H1 (cell line): Measurements from ENCODE around the gene HABP2. TPM values are rescaled to one million over a fixed set of nuclear protein-coding genes. Genes with fewer than 3 reads are reported as not detected.

Experiments
- CTCF ChIA-PET: fragments of 300-600 bp; sonication (Branson Sonifier 250); formaldehyde crosslinking; loops from one replicate; lab custom pipeline; 2021; ENCODE audit not compliant: partially characterized antibody; lab: Charles Lee
- POLR2A ChIA-PET: fragments of 300-600 bp; sonication (Branson Sonifier 250); formaldehyde crosslinking; loops from one replicate; lab custom pipeline; 2021; ENCODE audit warnings: inconsistent platforms; ENCODE audit not compliant: partially characterized antibody; lab: Charles Lee
- DNase-seq, 2 experiments: peaks; one replicate each; pipeline versions ENCODE4 v3.0.0 to v3.0.0-alpha.2; 2010 to 2022; ENCODE audit warnings: low spot score in 2 of 2, low read depth in 1 of 2, mixed read lengths in 1 of 2
- FAIRE-seq: peaks from 2 replicates; lab custom pipeline; 2011; peaks lifted over from hg19 to GRCh38; lab: Jason Lieb, UNC
- H2AFZ ChIP-seq: 2 replicates; pipeline ENCODE4 v1.8.1; 2012; ENCODE audit warnings: low read length, inconsistent platforms
- H2AK5ac ChIP-seq: 2 replicates; pipeline ENCODE4 v1.6.1; 2013; ENCODE audit warnings: low read depth, low read length
- H2BK120ac ChIP-seq: replicated peaks from 2 replicates; pipeline ENCODE3; 2013; ENCODE audit warnings: low read depth, low read length, inconsistent platforms
- H2BK12ac ChIP-seq: 2 replicates; pipeline ENCODE4 v1.6.1; 2013; ENCODE audit warnings: low read depth, low read length
- H2BK15ac ChIP-seq: 2 replicates; pipeline ENCODE4 v1.6.1; 2013; ENCODE audit warnings: low read length
- H2BK20ac ChIP-seq: 2 replicates; pipeline ENCODE4 v1.6.1; 2013; ENCODE audit warnings: low read length
- H2BK5ac ChIP-seq: 2 replicates; pipeline ENCODE4 v1.6.1; 2013; ENCODE audit warnings: low read depth, low read length
- H3K14ac ChIP-seq: 2 replicates; pipeline ENCODE4 v1.6.1; 2013; ENCODE audit warnings: inconsistent platforms; ENCODE audit not compliant: insufficient read length
- H3K18ac ChIP-seq: 2 replicates; pipeline ENCODE4 v1.6.1; 2013; ENCODE audit warnings: low read length; ENCODE audit errors: extremely low read depth
- H3K23ac ChIP-seq: 2 replicates; pipeline ENCODE4 v1.6.1; 2013; ENCODE audit warnings: inconsistent platforms; ENCODE audit not compliant: insufficient read length
- H3K23me2 ChIP-seq: 2 replicates; pipeline ENCODE4 v1.6.1; 2013; ENCODE audit warnings: low read depth, low read length
- H3K27ac ChIP-seq: 2 replicates; pipeline ENCODE4 v1.6.1; 2011; ENCODE audit warnings: low read depth, low read length, inconsistent platforms
- H3K27me3 ChIP-seq, 4 experiments: replicated peaks in 1 of 4; 1 replicate in 1 of 4; 2 replicates in 3 of 4; pipeline versions ENCODE4 v1.6.1 to v1.8.1; 2011 to 2013; ENCODE audit warnings: low read length in 3 of 4, mild to moderate bottlenecking in 3 of 4, inconsistent platforms in 2 of 4, mixed read lengths in 2 of 4, moderate library complexity in 1 of 4; ENCODE audit not compliant: control insufficient read depth in 3 of 4, insufficient read depth in 3 of 4; ENCODE audit errors: extremely low read depth in 1 of 4
- H3K36me3 ChIP-seq, 4 experiments: 2 replicates each; pipeline versions ENCODE4 v1.6.1 to v1.8.1; 2011 to 2013; ENCODE audit warnings: mild to moderate bottlenecking in 4 of 4, low read length in 3 of 4, moderate library complexity in 2 of 4, control low read depth in 1 of 4, inconsistent platforms in 1 of 4; ENCODE audit not compliant: insufficient read depth in 4 of 4, control insufficient read depth in 2 of 4
- H3K4ac ChIP-seq: replicated peaks from 2 replicates; pipeline ENCODE3; 2013; ENCODE audit warnings: low read length, low read depth, mixed read lengths, inconsistent platforms; ENCODE audit not compliant: insufficient read length
- H3K4me1 ChIP-seq, 4 experiments: replicated peaks in 1 of 4; 1 replicate in 1 of 4; 2 replicates in 3 of 4; pipeline versions ENCODE4 v1.6.1 to v1.8.1; 2011 to 2013; ENCODE audit warnings: low read length in 3 of 4, inconsistent platforms in 2 of 4, mixed read lengths in 1 of 4; ENCODE audit not compliant: insufficient read depth in 4 of 4, control insufficient read depth in 3 of 4
- H3K4me2 ChIP-seq, 2 experiments: 2 replicates each; pipeline versions ENCODE4 v1.6.1 to v1.8.1; 2011 to 2013; ENCODE audit warnings: low read depth in 2 of 2, low read length in 2 of 2, control low read depth in 1 of 2, inconsistent platforms in 1 of 2, mild to moderate bottlenecking in 1 of 2; ENCODE audit not compliant: insufficient read depth in 1 of 2
- H3K4me3 ChIP-seq, 4 experiments: fragments of 200-600, 300-600 bp in 1 of 4; sonication (generic), shearing (Covaris generic), sonication (Bioruptor Twin) in 1 of 4; 2 replicates each; pipeline versions ENCODE4 v1.5.1 to v1.8.1; 2011 to 2016; ENCODE audit warnings: low read length in 4 of 4, low read depth in 3 of 4, control low read depth in 2 of 4, inconsistent platforms in 2 of 4, mild to moderate bottlenecking in 2 of 4, mixed read lengths in 1 of 4, moderate library complexity in 1 of 4; ENCODE audit not compliant: insufficient read depth in 2 of 4; ENCODE audit errors: extremely low read depth in 1 of 4
- H3K56ac ChIP-seq: replicated peaks from 2 replicates; pipeline ENCODE3; 2013; ENCODE audit warnings: low read depth, mild to moderate bottlenecking, mixed read lengths, low read length, inconsistent platforms; ENCODE audit not compliant: insufficient read length
- H3K79me1 ChIP-seq: 2 replicates; pipeline ENCODE4 v1.6.1; 2013; ENCODE audit warnings: low read depth, low read length, control low read depth
- H3K79me2 ChIP-seq, 2 experiments: 2 replicates each; pipeline versions ENCODE4 v1.6.1 to v1.8.1; 2012 to 2013; ENCODE audit warnings: low read length in 2 of 2, mild to moderate bottlenecking in 2 of 2, inconsistent platforms in 1 of 2; ENCODE audit not compliant: insufficient read depth in 2 of 2, control insufficient read depth in 1 of 2
- H3K9ac ChIP-seq, 4 experiments: replicated peaks in 1 of 4; 1 replicate in 1 of 4; 2 replicates in 3 of 4; pipeline versions ENCODE4 v1.6.1 to v1.8.1; 2011 to 2013; ENCODE audit warnings: low read depth in 3 of 4, low read length in 3 of 4, control low read depth in 2 of 4, mild to moderate bottlenecking in 2 of 4, moderate library complexity in 2 of 4, inconsistent platforms in 1 of 4; ENCODE audit errors: extremely low read depth in 1 of 4
- H3K9me3 ChIP-seq, 2 experiments: 2 replicates each; pipeline versions ENCODE4 v1.6.1 to v1.8.1; 2012 to 2013; ENCODE audit warnings: mild to moderate bottlenecking in 2 of 2, moderate library complexity in 2 of 2, control low read depth in 1 of 2, inconsistent platforms in 1 of 2, low read depth in 1 of 2, low read length in 1 of 2, mixed read lengths in 1 of 2; ENCODE audit not compliant: insufficient read depth in 2 of 2
- H4K20me1 ChIP-seq, 2 experiments: replicated peaks in 1 of 2; 2 replicates each; pipeline versions ENCODE3 to v1.8.1; 2011 to 2013; ENCODE audit warnings: inconsistent platforms in 2 of 2, low read length in 2 of 2, mild to moderate bottlenecking in 1 of 2; ENCODE audit not compliant: insufficient read depth in 2 of 2, control insufficient read depth in 1 of 2
- H4K5ac ChIP-seq: 2 replicates; pipeline ENCODE4 v1.6.1; 2013; ENCODE audit warnings: low read length, low read depth, mixed read lengths, inconsistent platforms; ENCODE audit not compliant: insufficient read length
- H4K8ac ChIP-seq: 2 replicates; pipeline ENCODE4 v1.8.0; 2013; ENCODE audit warnings: mild to moderate bottlenecking, moderate library complexity, low read length, inconsistent platforms; ENCODE audit not compliant: insufficient read depth; ENCODE audit errors: extremely low read depth
- H4K91ac ChIP-seq: replicated peaks from 2 replicates; pipeline ENCODE3; 2013; ENCODE audit warnings: low read length, mixed read lengths, inconsistent platforms; ENCODE audit not compliant: insufficient read length
- HDAC2 ChIP-seq, 2 experiments: fragments of 300-600 bp in 1 of 2; sonication (generic) in 1 of 2; IDR thresholded peaks; 2 replicates each; pipeline ENCODE4 v1.6.1; 2011 to 2012; ENCODE audit warnings: low read depth in 2 of 2, low read length in 2 of 2, mild to moderate bottlenecking in 2 of 2, moderate library complexity in 2 of 2, borderline replicate concordance in 1 of 2, inconsistent platforms in 1 of 2
- POLR2A ChIP-seq, 2 experiments: IDR thresholded peaks; 1 replicate in 1 of 2; 2 replicates in 1 of 2; pipeline ENCODE4 v1.6.1; 2011; ENCODE audit warnings: low read depth in 2 of 2, low read length in 2 of 2, mild to moderate bottlenecking in 2 of 2; ENCODE audit errors: control extremely low read depth in 1 of 2
- POU5F1 ChIP-seq: IDR thresholded peaks from 2 replicates; pipeline ENCODE4 v1.6.1; 2011; ENCODE audit warnings: low read depth, mild to moderate bottlenecking, low read length, moderate library complexity
- RAD21 ChIP-seq, 2 experiments: IDR thresholded peaks in 1 of 2; conservative IDR thresholded peaks in 1 of 2; 2 replicates each; pipeline ENCODE4 v1.6.1; 2011; ENCODE audit warnings: low read depth in 2 of 2, low read length in 2 of 2, improper control_type of control experiment in 1 of 2, inconsistent platforms in 1 of 2, mild to moderate bottlenecking in 1 of 2, moderate library complexity in 1 of 2
- RFX5 ChIP-seq: IDR thresholded peaks from 2 replicates; pipeline ENCODE4 v1.6.1; 2011; ENCODE audit warnings: low read depth, low read length, improper control_type of control experiment, borderline replicate concordance
- SAP30 ChIP-seq: fragments of 300-600 bp; sonication (generic); IDR thresholded peaks from 2 replicates; pipeline ENCODE4 v1.7.1; 2012; ENCODE audit warnings: low read length, moderate library complexity, mild to moderate bottlenecking, inconsistent platforms; ENCODE audit not compliant: insufficient read depth, insufficient replicate concordance
- SIRT6 ChIP-seq: IDR thresholded peaks from one replicate; pipeline ENCODE4 v1.7.1; 2012; ENCODE audit warnings: low read length, inconsistent platforms
- WGBS, 2 experiments: shearing (Covaris generic) in 1 of 2; methylation state at CpG; one replicate each; pipeline versions ENCODE4 v1.1.6 to v1.1.7; 2013 to 2015; ENCODE audit warnings: low lambda C conversion rate in 2 of 2, mixed read lengths in 2 of 2, inconsistent platforms in 1 of 2, low coverage in 1 of 2, missing lambda C conversion rate in 1 of 2; ENCODE audit not compliant: insufficient replicate concordance in 2 of 2, insufficient coverage in 1 of 2, insufficient read length in 1 of 2; ENCODE audit errors: extremely low coverage in 1 of 2, missing lambda C conversion rate in 1 of 2; 5-methylcytosine and 5-hydroxymethylcytosine counted together
- polyA plus RNA-seq, 7 experiments: library from polyadenylated mRNA; depleted of rRNA in 3 of 7; stranded (reverse) in 5 of 7; unstranded in 2 of 7; fragments of >200 nt in 5 of 7; fragments of 200-250 nt in 2 of 7; gene quantifications; 1 replicate in 5 of 7; 2 replicates in 1 of 7; 4 replicates in 1 of 7; pipeline versions ENCODE4 v1.2.1 to v1.2.3, GENCODE V29; 2011 to 2013; ENCODE audit warnings: missing spikeins in 2 of 7, mixed read lengths in 2 of 7
- total RNA-seq: library from RNA; stranded (reverse); fragmentation: NEBNext Ultra II Directional; extraction: Animal tissue kit (Norgen Biotek cat#: 25700); gene quantifications from 2 replicates; pipeline ENCODE4 v1.2.1, GENCODE V29; 2021

Gene HABP2
- total and polyA plus RNA-seq, 2 of the 8 experiments (the other 6 are each of a cell fraction or from before 2014, with no cell fraction given) = not detected

DNA sequence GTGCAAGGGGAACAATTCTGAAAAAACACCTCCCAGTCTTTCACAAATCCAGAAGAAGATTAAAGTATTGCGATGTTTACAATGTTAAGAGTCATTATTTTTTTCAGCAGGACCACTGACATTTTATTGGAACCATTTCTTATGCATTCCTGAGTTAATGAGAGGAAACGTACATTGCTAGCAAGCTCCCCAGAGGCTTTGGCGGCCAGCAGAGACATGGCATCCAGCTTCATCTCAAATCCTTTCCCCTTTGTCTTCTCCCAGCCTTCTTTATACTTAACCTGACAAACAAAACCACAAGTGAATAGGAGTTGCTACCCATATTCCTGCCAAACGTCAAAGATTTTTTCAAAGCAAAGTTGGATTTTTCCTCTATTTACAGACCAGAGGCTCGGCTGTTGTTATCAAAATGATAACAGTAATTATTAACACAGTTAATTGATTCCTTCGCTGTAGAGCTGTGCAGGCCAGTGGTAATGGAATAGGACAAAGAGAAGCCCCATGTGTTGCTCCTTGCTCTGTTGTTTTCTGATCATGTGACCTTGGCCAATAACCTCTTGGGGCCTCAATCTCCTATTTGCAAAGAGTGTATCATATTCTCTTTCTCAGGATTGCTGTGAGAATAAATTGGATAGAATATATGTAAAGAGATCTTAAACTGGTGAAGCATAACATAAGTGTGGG is 79.0 kb downstream of the HABP2 start:
- no peaks in the 10 kb centered on the region for H3K79me1 ChIP-seq
- no peak overlapping the region for H2BK15ac ChIP-seq
- 83% methylated on average over 6 of the region's 6 CpGs; no CpG with 5 or more reads in 1 of the 2 experiments for WGBS, 2 experiments
- no peak overlapping the region for H2BK5ac ChIP-seq
- H3K14ac ChIP-seq = no peak overlapping the region
- no peak overlapping the region for H4K5ac ChIP-seq
- no peaks in the 10 kb centered on the region for H3K23me2 ChIP-seq
- no peak overlapping the region for H3K4me3 ChIP-seq
- H3K9ac ChIP-seq = no peak overlapping the region
- peaks cover 0 to 5% (median 0%) of the 10 kb centered on the region in 4 experiments; a peak in 2 of 7 replicates for H3K4me1 ChIP-seq
- peaks cover 0 to 7% of the 10 kb centered on the region in 2 experiments; a peak in 1 of 4 replicates for H3K9me3 ChIP-seq
- no peaks in the 10 kb centered on the region for H3K36me3 ChIP-seq
- no peak overlapping the region for H3K27ac ChIP-seq
- DNase-seq (no peak), FAIRE-seq (no peak)
- H4K91ac ChIP-seq = no peak overlapping the region
- H3K18ac ChIP-seq = no peak overlapping the region
- H3K27me3 ChIP-seq = no peaks in the 10 kb centered on the region
- no peaks in the 10 kb centered on the region for H4K20me1 ChIP-seq
- H3K79me2 ChIP-seq = no peaks in the 10 kb centered on the region
- no peak overlapping the region for H3K56ac ChIP-seq
- TF ChIP-seq SAP30 (no peak), POU5F1 (no peak), SIRT6 (no peak), POLR2A (IDR thresholded peaks at IDR 0.05; ENCODE audit: control extremely low read depth in 1 of 2, low read depth in 2 of 2, low read length in 2 of 2) (no peak), HDAC2 (IDR thresholded peaks at IDR 0.05; ENCODE audit: borderline replicate concordance in 1 of 2, low read depth in 2 of 2, low read length in 2 of 2) (no peak), RFX5 (no peak), RAD21 (IDR thresholded peaks at IDR 0.05 in 1 of 2, conservative IDR thresholded peaks at IDR 0.05 in 1 of 2; ENCODE audit: low read depth in 2 of 2, low read length in 2 of 2) (no peak)
- no peak overlapping the region for H3K4ac ChIP-seq
- ChIA-PET POLR2A (no interaction called here), CTCF (interaction anchor here (0.6 kb wide), 1 partner anchor 19 kb away, joined by 6 read pairs; no protein-coding TSS in a partner anchor)
- no peak overlapping the region for H2BK20ac ChIP-seq
- no peak overlapping the region for H3K23ac ChIP-seq
- no peak overlapping the region for H4K8ac ChIP-seq
- no peak overlapping the region for H2BK12ac ChIP-seq
- H2AK5ac ChIP-seq = no peak overlapping the region
- no peak overlapping the region for H3K4me2 ChIP-seq
- no peak overlapping the region for H2BK120ac ChIP-seq
- no peak overlapping the region; the same call in 1 of the 2 replicates for H2AFZ ChIP-seq
